Astrocyte (in vitro differentiated cells and primary cell): Measurements from ENCODE around the gene OVCA2.

Source experiments
- EZH2 ChIP-seq: IDR thresholded peaks from 2 replicates; pipeline ENCODE4 v1.6.1; 2012; ENCODE audit warnings: mild to moderate bottlenecking, low read length, inconsistent platforms; ENCODE audit not compliant: insufficient read depth
- TF ChIP-seq, protein P1 (sequence below): IDR thresholded peaks from 2 replicates; pipeline ENCODE4 v1.5.1; 2011; ENCODE audit warnings: low read depth, mild to moderate bottlenecking, inconsistent platforms, low read length, moderate library complexity; ENCODE audit not compliant: insufficient read depth

GRCh38 chr17:2089021-2089422 lies 47.2 kb downstream of the OVCA2 start:
- TF ChIP-seq, protein P1, sequence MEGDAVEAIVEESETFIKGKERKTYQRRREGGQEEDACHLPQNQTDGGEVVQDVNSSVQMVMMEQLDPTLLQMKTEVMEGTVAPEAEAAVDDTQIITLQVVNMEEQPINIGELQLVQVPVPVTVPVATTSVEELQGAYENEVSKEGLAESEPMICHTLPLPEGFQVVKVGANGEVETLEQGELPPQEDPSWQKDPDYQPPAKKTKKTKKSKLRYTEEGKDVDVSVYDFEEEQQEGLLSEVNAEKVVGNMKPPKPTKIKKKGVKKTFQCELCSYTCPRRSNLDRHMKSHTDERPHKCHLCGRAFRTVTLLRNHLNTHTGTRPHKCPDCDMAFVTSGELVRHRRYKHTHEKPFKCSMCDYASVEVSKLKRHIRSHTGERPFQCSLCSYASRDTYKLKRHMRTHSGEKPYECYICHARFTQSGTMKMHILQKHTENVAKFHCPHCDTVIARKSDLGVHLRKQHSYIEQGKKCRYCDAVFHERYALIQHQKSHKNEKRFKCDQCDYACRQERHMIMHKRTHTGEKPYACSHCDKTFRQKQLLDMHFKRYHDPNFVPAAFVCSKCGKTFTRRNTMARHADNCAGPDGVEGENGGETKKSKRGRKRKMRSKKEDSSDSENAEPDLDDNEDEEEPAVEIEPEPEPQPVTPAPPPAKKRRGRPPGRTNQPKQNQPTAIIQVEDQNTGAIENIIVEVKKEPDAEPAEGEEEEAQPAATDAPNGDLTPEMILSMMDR = no peak
- TF ChIP-seq EZH2 = no peak
